K562 (cell line): Measurements from ENCODE around the gene MYO1A. TPM values are rescaled to one million over a fixed set of nuclear protein-coding genes. Genes with fewer than 3 reads are reported as not detected.

Source experiments
- CBX2 ChIP-seq: fragments of 200-600 bp; sonication (generic); IDR thresholded peaks from one replicate; pipeline ENCODE4 v1.6.1; 2012; ENCODE audit warnings: mild to moderate bottlenecking, low read length, inconsistent platforms; ENCODE audit not compliant: insufficient read depth, poor library complexity, severe bottlenecking
- CTCFL ChIP-seq: IDR thresholded peaks from 2 replicates; pipeline ENCODE4 v1.6.1; 2011; ENCODE audit warnings: borderline replicate concordance, low read depth, mild to moderate bottlenecking, moderate library complexity, low read length; ENCODE audit not compliant: insufficient read depth, poor library complexity, severe bottlenecking
- ELF1 ChIP-seq: fragments of 200-800 bp; sonication (Bioruptor generic); IDR thresholded peaks from 2 replicates; pipeline ENCODE4 v1.6.1; 2016; ENCODE audit warnings: missing genetic modification characterization, missing compliant biosample characterization
- ELK1 ChIP-seq: sonication (generic); formaldehyde crosslinking; IDR thresholded peaks from 2 replicates; pipeline ENCODE4 v1.8.1; 2022; ENCODE audit warnings: missing genetic modification reagents
- HEY1 ChIP-seq: fragments of 250-450 bp; sonication (Bioruptor Pico); IDR thresholded peaks from 2 replicates; pipeline ENCODE4 v1.5.0; 2020; ENCODE audit warnings: mild to moderate bottlenecking, moderate library complexity, borderline replicate concordance
- MAFK ChIP-seq: IDR thresholded peaks from 2 replicates; pipeline ENCODE4 v1.6.1; 2011; ENCODE audit warnings: low read length, improper control_type of control experiment
- MAZ ChIP-seq, 2 experiments: fragments of 450-650 bp in 1 of 2; sonication (generic) in 1 of 2; formaldehyde crosslinking; IDR thresholded peaks in 1 of 2; conservative IDR thresholded peaks in 1 of 2; 2 replicates each; pipeline versions ENCODE4 v1.4.0 to v1.5.0; 2020; ENCODE audit warnings: mild to moderate bottlenecking in 1 of 2, missing genetic modification reagents in 1 of 2
- MTA3 ChIP-seq: fragments of 450-650 bp; formaldehyde crosslinking; IDR thresholded peaks from 2 replicates; pipeline ENCODE4 v1.6.1; 2017; ENCODE audit warnings: mild to moderate bottlenecking, borderline replicate concordance
- MYC ChIP-seq, 2 experiments: fragments of 250-450 bp in 1 of 2; sonication (Bioruptor Pico) in 1 of 2; IDR thresholded peaks; 2 replicates each; pipeline versions ENCODE4 v1.5.1 to v1.6.1; 2012 to 2021; ENCODE audit warnings: low read depth in 2 of 2, borderline replicate concordance in 1 of 2, improper control_type of control experiment in 1 of 2, low read length in 1 of 2, mild to moderate bottlenecking in 1 of 2, moderate library complexity in 1 of 2
- SMC3 ChIP-seq: conservative IDR thresholded peaks from 2 replicates; pipeline ENCODE4 v1.6.1; 2011; ENCODE audit warnings: low read depth, low read length, improper control_type of control experiment; ENCODE audit not compliant: insufficient read depth
- SNRNP70 ChIP-seq: fragments of 200-400 bp; formaldehyde crosslinking; optimal IDR thresholded peaks from 2 replicates; pipeline ENCODE3; 2017; ENCODE audit warnings: low read depth, low read length
- ZNF311 ChIP-seq: fragments of 250-450 bp; sonication (Bioruptor Pico); IDR thresholded peaks from 2 replicates; pipeline ENCODE4 v1.4.0; 2020; ENCODE audit warnings: mild to moderate bottlenecking, moderate library complexity
- ZNF354B ChIP-seq: fragments of 250-450 bp; sonication (Bioruptor Pico); IDR thresholded peaks from 2 replicates; pipeline ENCODE4 v1.4.0; 2020
- ZNF408 ChIP-seq: fragments of 250-450 bp; sonication (Bioruptor Pico); IDR thresholded peaks from 2 replicates; pipeline ENCODE4 v1.4.0; 2020; ENCODE audit warnings: low read depth, mild to moderate bottlenecking, moderate library complexity
- polyA plus RNA-seq, 8 experiments: library from polyadenylated mRNA; depleted of rRNA in 4 of 8; stranded (reverse) in 5 of 8; unstranded in 3 of 8; fragments of >200 nt; fragmentation: Nextera tagmentation in 2 of 8; fragmentation: Illumina TruSeq in 1 of 8; extraction: Ambion mirVana in 2 of 8; extraction: Trizol in 1 of 8; gene quantifications; 2 replicates each; pipeline versions ENCODE4 v1.2.1 to v1.2.3, GENCODE V29; 2011 to 2014; ENCODE audit warnings: inconsistent platforms in 1 of 8, missing spikeins in 1 of 8
- total RNA-seq, 7 experiments: library from RNA; depleted of rRNA in 6 of 7; stranded (reverse); fragments of >200 nt in 6 of 7; fragmentation: Illumina TruSeq in 2 of 7; extraction: Trizol in 2 of 7; gene quantifications; 2 replicates each; pipeline versions ENCODE4 v1.2.1 to v1.2.3, GENCODE V29; 2011 to 2021; ENCODE audit warnings: low replicate concordance in 1 of 7
- TF ChIP-seq, protein P1 (sequence below): fragments of 450-650 bp; formaldehyde crosslinking; IDR thresholded peaks from 2 replicates; pipeline ENCODE4 v1.4.0; 2022; ENCODE audit warnings: mild to moderate bottlenecking, moderate library complexity
- TF ChIP-seq, protein P2 (sequence below), 2 experiments: fragments of 450-650 bp in 1 of 2; sonication (generic) in 1 of 2; formaldehyde crosslinking; conservative IDR thresholded peaks; 2 replicates each; pipeline versions ENCODE4 v1.4.0 to v1.8.1; 2020 to 2022; ENCODE audit warnings: mild to moderate bottlenecking in 1 of 2, missing genetic modification reagents in 1 of 2
- TF ChIP-seq, protein P3 (sequence below): fragments of 450-650 bp; formaldehyde crosslinking; IDR thresholded peaks from 2 replicates; pipeline ENCODE4 v1.4.0; 2020; ENCODE audit warnings: mild to moderate bottlenecking, moderate library complexity
- TF ChIP-seq, protein P4 (sequence below), 3 experiments: IDR thresholded peaks in 2 of 3; conservative IDR thresholded peaks in 1 of 3; 2 replicates each; pipeline ENCODE4 v1.5.1; 2011 to 2012; ENCODE audit warnings: low read length in 3 of 3, mild to moderate bottlenecking in 3 of 3, control low read depth in 2 of 3, improper control_type of control experiment in 1 of 3, inconsistent platforms in 1 of 3, low read depth in 1 of 3, mixed read lengths in 1 of 3, moderate library complexity in 1 of 3; ENCODE audit not compliant: insufficient read depth in 2 of 3

MYO1A gene
- total and polyA plus RNA-seq, 9 of the 15 experiments (the other 6 are each of a cell fraction or from before 2014, with no cell fraction given), result 0.03 to 0.29 (median 0.14) TPM; not detected in 2

GRCh38 chr12:57069523-57069922, 19.6 kb upstream of the MYO1A start (continued):
- TF ChIP-seq ELF1 (tag) (no peak), MYC (IDR thresholded peaks at IDR 0.05; ENCODE audit: low read depth, low read length) (no peak), MYC (CRISPR knock-in tag; IDR thresholded peaks at IDR 0.05; ENCODE audit: borderline replicate concordance, low read depth) (no peak), MAFK (peak; percentile 44; the same call in 1 of the 2 replicates), MAZ (CRISPR knock-in tag; conservative IDR thresholded peaks at IDR 0.05 in 1 of 2, IDR thresholded peaks at IDR 0.05 in 1 of 2) (0 out of 4 replicates have a peak, but pooled peaks of 1 of the 2 experiments have one; percentile 39), ELK1 (CRISPR knock-in tag) (no peak), CBX2 (no peak), SMC3 (peak; percentile 97), ZNF354B (peak; percentile 1; the same call in 1 of the 2 replicates), ZNF311 (CRISPR knock-in tag) (no peak), HEY1 (CRISPR knock-in tag) (peak; percentile 32; the same call in 1 of the 2 replicates), ZNF408 (no peak), SNRNP70 (no peak), MTA3 (0 out of 2 replicates have a peak, but pooled peaks have one; percentile 38), CTCFL (no peak)
- TF ChIP-seq, protein P1, sequence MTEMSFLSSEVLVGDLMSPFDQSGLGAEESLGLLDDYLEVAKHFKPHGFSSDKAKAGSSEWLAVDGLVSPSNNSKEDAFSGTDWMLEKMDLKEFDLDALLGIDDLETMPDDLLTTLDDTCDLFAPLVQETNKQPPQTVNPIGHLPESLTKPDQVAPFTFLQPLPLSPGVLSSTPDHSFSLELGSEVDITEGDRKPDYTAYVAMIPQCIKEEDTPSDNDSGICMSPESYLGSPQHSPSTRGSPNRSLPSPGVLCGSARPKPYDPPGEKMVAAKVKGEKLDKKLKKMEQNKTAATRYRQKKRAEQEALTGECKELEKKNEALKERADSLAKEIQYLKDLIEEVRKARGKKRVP (CRISPR knock-in tag), result peak; percentile 25; the same call in 1 of the 2 replicates
- TF ChIP-seq, protein P2, sequence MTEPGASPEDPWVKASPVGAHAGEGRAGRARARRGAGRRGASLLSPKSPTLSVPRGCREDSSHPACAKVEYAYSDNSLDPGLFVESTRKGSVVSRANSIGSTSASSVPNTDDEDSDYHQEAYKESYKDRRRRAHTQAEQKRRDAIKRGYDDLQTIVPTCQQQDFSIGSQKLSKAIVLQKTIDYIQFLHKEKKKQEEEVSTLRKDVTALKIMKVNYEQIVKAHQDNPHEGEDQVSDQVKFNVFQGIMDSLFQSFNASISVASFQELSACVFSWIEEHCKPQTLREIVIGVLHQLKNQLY (CRISPR knock-in tag; conservative IDR thresholded peaks at IDR 0.05), result no peak
- TF ChIP-seq, protein P3, sequence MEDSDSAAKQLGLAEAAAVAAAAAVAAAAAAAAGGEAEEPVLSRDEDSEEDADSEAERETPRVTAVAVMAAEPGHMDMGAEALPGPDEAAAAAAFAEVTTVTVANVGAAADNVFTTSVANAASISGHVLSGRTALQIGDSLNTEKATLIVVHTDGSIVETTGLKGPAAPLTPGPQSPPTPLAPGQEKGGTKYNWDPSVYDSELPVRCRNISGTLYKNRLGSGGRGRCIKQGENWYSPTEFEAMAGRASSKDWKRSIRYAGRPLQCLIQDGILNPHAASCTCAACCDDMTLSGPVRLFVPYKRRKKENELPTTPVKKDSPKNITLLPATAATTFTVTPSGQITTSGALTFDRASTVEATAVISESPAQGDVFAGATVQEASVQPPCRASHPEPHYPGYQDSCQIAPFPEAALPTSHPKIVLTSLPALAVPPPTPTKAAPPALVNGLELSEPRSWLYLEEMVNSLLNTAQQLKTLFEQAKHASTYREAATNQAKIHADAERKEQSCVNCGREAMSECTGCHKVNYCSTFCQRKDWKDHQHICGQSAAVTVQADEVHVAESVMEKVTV (CRISPR knock-in tag), result peak; percentile 98
- TF ChIP-seq, protein P4, sequence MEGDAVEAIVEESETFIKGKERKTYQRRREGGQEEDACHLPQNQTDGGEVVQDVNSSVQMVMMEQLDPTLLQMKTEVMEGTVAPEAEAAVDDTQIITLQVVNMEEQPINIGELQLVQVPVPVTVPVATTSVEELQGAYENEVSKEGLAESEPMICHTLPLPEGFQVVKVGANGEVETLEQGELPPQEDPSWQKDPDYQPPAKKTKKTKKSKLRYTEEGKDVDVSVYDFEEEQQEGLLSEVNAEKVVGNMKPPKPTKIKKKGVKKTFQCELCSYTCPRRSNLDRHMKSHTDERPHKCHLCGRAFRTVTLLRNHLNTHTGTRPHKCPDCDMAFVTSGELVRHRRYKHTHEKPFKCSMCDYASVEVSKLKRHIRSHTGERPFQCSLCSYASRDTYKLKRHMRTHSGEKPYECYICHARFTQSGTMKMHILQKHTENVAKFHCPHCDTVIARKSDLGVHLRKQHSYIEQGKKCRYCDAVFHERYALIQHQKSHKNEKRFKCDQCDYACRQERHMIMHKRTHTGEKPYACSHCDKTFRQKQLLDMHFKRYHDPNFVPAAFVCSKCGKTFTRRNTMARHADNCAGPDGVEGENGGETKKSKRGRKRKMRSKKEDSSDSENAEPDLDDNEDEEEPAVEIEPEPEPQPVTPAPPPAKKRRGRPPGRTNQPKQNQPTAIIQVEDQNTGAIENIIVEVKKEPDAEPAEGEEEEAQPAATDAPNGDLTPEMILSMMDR (IDR thresholded peaks at IDR 0.05 in 2 of 3, conservative IDR thresholded peaks at IDR 0.05 in 1 of 3; ENCODE audit: insufficient read depth in 2 of 3, low read depth in 1 of 3, low read length in 3 of 3), result peak; percentile 83 to 93 (median 85)
